C4-2B (cell line): Measurements from ENCODE around the gene RXRA.

Source experiments
- CTCF ChIP-seq: fragments of 450-650 bp; conservative IDR thresholded peaks from 2 replicates; pipeline ENCODE4 v1.5.1; 2017; ENCODE audit warnings: mild to moderate bottlenecking
- ZFX ChIP-seq: fragments of 450-650 bp; IDR thresholded peaks from 2 replicates; pipeline ENCODE4 v1.6.1; 2017

DNA sequence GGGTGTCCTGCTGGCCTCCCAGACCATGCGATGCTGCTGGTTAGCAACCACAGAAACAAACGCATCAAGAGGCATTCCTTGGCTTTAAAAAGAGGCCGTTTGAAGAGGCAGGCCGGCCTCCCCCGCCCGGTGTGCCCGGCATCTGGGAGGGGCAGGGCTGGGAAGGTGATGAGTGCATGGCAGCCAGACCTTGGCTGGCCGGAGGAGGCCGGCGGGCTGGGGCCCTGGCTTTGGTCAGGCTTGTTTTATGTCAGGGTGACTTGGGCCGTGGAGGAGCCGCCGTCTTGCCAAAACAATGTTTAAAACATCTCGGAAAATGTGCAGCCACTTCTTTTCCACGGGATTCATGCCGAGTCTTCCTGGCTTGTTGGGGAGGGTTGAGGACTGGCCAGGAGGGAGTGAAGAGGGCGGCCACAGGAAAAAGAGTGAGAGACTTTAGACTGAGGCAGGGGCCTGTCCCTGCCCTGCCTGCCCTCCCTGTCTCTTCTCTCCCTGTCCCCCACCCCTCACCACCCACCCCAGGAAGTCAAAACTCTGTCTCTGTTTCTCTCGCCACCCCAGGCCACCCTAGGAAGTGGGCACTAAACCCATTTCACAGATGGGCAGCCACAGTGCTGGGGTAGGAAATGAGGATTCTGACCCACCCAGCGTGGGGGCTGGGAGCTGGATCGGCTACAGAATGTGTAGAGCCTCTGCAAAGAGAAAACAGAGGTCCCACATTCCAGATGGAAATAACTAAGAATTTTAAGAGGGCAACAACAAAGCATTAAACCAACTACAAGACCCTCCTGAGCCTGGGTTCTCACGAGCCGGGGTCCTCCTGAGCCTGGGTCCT lies 143.0 kb downstream of the RXRA start:
- no peak for TF ChIP-seq CTCF
- no peak for TF ChIP-seq ZFX
